NCI-H2171 (cell line): ENCODE measurements around the gene ZDHHC11B.

Experiments
- DNase-seq: peaks from one replicate; lab custom pipeline; 2025; lab: John Stamatoyannopoulos, UW

Gene ZDHHC11B

DNA sequence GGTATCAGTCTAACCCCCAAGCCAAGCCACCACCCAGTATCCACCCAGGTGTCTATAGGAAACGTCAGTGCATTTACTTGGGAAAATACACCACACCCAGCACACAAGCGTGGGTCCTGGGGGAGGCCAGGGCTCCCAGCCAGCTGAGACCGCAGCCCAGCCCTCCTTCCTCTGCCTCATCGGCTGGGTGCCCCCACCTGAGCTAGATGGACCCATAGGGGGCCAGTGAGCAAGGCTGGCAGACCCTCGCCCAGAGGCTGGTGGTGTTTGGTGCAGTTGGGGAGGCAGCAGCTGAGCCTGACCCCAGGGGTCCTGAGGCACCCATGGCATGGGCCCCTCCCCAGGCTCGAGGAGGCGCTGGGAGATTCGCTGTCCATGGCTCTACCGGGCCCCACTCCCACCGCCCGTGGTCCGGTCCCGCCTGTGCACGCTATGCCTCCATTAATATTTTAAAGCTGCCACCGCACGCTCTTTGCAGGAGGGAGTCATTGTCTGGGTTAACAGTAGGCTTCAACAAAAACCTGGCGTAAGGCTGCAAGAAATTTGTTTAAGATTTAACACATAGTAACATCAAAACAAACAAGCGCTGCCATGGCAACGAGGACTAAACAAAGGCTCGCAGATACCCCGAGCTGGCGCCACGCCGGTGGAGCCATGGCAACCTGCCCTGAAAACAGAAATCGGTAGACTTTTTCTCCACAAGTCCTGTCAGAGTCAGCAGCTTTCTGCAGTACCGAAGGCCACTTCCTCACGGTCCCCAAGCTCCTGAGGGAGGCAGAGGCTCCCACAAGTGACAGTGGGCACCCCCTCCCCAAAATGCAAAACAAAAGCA is 112.0 kb downstream of the ZDHHC11B start:
- DNase-seq = peak; percentile 97

DNA sequence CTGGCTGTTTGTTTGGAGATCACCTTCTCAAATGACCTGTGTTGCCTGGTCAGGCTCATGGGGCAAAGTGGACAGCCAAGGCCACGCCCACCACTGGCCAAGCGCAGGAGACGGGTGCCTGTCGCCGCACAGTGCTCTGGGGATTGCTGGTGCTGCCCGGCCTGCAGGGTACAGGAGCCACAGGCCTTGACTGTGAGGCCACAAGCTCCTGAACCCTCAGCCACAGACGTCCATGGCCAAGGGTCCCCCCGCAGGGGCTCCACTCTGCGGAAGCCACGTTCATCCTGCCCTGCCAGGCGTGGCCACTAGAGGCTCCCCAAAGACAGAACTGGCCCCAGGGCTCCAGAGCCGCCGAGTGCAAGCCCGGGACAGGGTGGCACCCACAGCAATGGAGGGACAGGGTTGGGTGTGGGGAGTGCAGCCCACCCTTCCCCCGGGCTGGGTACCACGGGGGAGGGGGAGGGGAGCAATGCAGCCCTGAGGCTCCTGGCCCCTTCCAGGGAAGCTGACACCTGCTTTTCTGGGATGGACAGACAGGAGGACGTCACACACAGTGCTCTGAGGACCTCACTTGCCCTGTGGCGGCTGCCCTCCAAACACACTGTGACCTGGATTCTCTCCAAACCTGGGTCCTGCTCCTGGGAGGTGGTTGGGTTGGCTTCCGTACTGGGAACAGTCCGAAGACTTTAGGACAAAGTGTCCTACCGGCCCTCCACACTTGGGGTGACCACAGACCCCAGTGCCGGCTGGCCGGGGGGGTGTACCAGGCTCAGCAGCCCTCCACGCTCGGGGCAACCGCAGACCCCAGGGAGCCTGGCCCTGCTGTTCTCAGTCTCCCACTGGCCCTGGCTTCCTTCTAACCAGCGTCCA is 112.8 kb downstream of the ZDHHC11B start:
- DNase-seq = peak; percentile 78

- DNase-seq = no peak
Observed at GRCh38 chr5:670396-671270, 113.9 kb downstream of the ZDHHC11B start.

- no peak for DNase-seq
Observed at GRCh38 chr5:669842-670395, 114.6 kb downstream of the ZDHHC11B start.

GRCh38 chr5:669111-669841 is 115.3 kb downstream of the ZDHHC11B start:
- DNase-seq = no peak

DNA sequence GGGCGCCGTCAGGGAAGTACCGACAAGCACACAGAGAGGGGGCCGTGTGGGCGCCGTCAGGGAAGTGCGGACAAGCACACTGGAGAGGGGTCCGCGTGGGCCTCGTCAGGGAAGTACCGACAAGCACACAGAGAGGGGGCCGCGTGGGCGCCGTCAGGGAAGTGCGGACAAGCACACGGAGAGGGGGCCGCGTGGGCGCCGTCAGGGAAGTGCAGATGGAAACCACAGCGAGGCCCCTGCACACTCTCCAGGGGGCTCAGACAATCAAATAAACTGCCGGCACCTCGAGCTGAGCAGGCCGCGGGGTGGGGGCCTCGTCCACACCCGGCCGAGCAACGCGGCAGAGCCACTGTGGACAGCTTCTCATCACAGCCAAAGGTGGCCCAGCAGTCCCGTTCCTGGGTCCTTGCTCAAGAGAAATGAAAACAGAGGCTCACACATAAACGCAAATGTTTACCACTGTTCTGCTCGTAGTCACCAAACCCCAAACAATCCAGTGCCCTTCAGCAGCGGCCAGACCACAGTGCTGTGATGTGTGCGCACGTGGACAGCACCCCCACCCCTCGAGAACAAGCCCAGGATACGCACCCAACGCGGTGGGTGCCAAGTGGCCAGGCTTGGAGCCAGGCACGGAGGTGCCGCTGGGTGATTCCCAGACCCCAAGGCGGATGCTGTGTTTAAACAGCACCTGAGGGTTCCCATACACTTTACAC is 116.1 kb downstream of the ZDHHC11B start:
- DNase-seq = no peak

DNA sequence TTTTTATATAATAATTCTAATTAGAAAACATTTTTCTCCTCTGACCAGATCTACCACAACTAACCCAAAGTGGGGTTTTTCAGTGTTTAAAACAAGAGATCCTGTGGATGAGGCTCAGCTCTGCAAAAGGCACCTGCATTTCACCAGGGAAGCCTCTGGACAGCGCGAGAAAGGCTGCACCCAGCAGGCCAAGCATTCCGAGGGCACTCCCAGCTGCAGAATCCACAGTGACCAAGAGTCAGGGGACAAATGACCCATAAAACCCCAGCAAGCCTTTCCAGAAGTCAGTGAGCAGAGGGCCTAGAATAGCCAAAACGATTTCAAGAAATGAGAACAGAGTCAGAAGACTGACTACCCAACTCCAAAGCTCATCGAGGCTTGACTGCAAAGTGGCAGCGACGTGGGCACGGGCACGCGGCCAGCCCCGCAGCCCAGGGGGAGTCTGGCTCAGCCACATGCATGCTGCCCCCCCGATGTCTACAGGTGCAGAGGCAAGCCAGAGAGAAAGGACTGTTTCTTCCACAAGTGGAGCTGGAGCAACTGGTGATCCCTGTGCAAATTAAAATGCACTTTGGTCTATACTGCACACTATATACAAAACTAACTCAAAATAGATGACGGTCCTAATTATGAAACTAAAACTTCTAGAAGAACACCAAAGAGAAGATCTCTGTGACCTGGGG is 117.6 kb downstream of the ZDHHC11B start:
- DNase-seq = no peak

DNA sequence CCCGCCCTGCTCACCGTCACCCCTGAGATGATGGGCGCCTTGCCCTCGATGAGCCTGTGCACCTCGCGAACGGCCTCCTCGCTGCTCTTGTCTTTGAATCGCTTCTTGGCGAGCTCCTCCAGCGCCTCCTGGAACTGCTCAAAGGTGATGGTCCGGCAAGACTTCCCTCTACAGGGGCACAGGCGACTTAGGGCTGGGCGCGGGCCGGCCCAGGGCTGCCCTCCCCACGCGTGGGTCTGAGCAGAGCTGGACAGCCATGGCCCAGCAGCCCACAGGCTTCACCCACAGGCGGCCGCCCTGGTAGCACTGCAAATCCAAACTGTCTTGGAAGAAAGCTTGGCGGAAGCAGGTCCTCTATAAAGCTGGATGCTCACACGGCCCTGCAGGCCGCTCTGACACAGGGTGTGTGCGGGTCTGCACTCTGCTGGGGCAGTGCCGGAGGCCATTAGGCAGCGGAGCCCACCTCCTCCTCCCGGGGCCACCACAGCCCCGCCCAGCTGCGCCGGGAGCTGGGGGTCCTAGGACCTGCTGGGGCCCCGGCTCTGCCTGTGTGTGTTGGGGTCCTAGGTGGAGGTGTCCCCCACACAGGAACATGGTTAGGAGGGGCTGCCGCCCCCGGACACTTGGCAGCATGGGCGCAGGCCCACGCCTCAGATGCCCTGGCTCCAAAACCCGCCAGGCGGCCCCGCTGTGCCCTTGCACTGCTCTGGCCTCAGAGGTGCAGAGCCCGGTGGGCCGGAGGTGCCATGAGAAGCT is 118.4 kb downstream of the ZDHHC11B start:
- no peak for DNase-seq

- no peak for DNase-seq
Observed at GRCh38 chr5:665541-665955, 119.0 kb downstream of the ZDHHC11B start.

GRCh38 chr5:664994-665360 is 119.6 kb downstream of the ZDHHC11B start:
- no peak for DNase-seq

DNA sequence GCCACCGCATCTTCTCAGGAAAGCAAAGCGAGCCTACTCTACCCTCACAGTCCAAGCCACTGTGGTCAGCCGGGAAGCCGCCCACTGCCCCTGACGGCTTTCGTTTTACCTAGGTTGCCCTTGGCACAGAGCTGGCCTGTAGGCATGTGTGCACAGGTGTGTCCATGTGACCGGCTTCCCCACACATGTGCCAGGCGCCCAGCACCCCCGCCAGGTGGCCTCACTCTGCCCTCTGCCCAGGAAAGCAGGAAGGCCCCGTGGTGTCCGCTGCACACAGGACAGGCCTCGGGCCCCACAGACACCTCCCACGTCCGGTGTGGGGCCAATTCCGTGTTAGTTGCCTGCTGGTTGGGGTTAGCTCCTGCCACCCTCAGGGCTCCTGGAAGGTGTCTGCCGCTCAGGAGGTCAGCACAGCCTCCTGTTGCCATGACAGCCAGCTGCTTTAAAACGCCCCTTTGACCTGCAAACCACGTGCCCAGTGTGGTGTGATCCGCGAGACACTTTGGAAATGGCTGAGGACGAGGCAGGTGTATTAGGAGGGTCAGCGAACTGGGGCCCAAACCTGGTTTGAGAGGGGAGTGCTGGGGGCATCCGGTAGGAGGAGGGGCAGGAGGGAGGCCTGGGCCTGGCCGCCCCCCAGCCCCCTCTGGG is 120.1 kb downstream of the ZDHHC11B start:
- no peak for DNase-seq

DNA sequence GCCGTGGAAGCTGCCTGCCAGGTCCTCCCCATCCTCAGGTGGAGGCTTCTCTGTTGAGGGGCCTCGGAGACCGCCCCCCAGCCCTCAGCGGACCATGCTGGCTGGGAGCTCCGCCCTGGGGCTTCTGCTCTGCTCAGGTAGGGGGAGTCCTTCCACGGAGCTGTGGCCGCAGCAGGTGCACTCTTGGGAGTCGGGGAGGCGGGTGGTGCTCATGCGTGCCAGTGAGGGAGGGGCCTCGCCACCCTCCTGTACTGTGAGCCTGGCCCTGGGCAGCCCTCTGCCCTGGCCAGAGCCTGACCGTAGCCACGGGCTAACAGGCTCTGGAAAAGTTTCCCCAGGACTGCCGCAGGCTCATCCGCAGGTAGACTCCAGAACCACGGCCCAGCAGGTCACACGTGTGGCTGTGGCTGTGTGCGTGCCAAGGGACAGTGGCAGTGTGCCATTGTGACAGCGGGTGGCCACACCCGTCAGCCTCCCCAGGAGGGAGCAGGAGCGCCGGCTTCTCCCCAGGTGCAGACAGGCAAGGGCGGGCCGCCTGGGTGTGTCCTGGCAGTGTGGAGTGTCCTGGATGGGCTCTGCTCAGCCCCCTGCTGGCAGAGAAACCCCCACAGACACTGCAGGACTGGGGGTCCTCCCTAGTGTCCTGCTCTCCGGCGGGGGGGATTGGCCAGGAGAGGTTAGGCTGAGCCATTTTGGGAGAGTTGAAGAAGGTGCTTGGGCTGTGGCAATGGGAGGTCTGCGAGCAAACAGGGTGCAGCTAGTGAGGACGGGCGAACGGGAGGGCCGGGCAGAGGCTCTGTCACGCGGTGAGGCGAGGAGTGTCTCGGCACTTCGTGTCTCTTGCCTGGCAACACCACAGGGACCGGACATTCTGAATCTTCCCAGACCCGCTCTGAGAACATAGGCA is 120.8 kb downstream of the ZDHHC11B start:
- no peak for DNase-seq

DNA sequence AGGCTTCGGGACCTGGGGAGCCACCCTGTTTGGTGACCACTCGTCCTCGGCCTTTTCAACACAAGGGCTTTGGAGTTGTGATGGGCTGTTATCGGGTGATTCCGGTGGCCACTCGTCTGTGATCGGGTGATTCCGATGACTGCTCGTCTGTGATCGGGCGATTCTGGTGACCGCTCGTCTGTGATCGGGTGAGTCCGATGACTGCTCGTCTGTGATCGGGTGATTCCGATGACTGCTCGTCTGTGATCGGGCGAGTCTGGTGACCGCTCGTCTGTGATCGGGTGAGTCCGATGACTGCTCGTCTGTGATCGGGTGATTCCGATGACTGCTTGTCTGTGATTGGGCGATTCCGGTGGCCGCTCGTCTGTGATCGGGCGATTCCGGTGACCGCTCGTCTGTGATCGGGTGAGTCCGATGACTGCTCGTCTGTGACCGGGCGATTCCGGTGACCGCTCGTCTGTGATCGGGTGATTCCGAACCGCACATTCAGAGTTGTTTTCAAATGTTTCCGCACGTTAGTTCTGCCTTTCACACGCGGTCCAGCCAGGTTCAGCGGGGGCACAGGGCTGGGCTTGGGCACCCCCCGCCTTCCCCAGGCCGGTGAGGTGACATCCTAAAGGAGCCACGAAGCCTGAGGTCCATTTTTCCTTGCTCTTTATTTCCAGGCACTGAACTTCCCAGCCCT is 121.6 kb downstream of the ZDHHC11B start:
- no peak for DNase-seq

- no peak for DNase-seq
Observed at GRCh38 chr5:661891-662750, 122.4 kb downstream of the ZDHHC11B start.

DNA sequence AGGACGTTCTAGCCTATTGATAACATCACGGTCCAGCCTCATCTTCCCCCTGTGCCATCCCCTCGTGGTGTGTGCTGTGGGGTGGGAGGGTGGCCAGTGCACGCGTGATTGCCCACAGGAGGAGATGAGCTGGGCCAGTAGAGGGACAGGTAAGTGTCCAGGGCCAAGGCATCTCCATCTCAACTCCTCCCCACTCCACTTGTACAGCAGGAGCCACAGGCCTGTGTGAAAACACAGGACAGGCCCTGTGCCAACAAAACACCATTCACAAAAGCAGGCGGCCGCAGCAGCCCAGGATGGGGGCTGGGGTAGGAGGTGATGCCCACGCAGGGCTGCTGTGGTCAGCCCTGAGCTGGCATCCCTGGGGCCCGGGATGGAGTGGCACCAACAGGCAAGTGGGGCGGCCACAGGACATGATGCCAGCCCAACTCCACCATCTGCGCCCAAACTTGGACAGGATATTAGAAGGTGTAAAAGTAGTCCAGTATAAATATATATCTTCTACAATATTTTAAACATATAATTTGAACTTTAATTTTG is 124.0 kb downstream of the ZDHHC11B start:
- no peak for DNase-seq
